HEK293 (cell line): ENCODE results near the gene BCKDHB.

Experiments used
- CTCF ChIA-PET: fragments of 350-600 bp; formaldehyde crosslinking; extraction: SDS; loops from one replicate; lab custom pipeline; 2021; ENCODE audit warnings: antibody characterized with exemption; lab: Yijun Ruan, JAX
- POLR2A ChIA-PET: fragments of 300-600 bp; formaldehyde crosslinking; extraction: SDS; loops from one replicate; lab custom pipeline; 2020; ENCODE audit warnings: antibody characterized with exemption, inconsistent platforms; lab: Yijun Ruan, JAX
- H3K27ac ChIP-seq: fragments of 200-500 bp; sonication (Bioruptor generic); 2 replicates; pipeline ENCODE4 v1.5.1; 2014; ENCODE audit warnings: low read depth, low read length, control low read depth, inconsistent platforms; ENCODE audit errors: extremely low read depth
- H3K36me3 ChIP-seq, 2 experiments: fragments of 200-500 bp in 1 of 2; sonication (Bioruptor generic) in 1 of 2; 1 replicate in 1 of 2; 2 replicates in 1 of 2; pipeline ENCODE4 v1.5.1; 2014 to 2017; ENCODE audit warnings: inconsistent platforms in 2 of 2, low read length in 2 of 2; ENCODE audit not compliant: control insufficient read depth in 2 of 2, insufficient read depth in 1 of 2
- H3K4me1 ChIP-seq: fragments of 200-500 bp; sonication (Bioruptor generic); 2 replicates; pipeline ENCODE4 v1.5.1; 2014; ENCODE audit warnings: mild to moderate bottlenecking, low read length, inconsistent platforms; ENCODE audit not compliant: control insufficient read depth, insufficient read depth
- H3K4me3 ChIP-seq: 2 replicates; pipeline ENCODE4 v1.5.1; 2011; ENCODE audit warnings: low read depth, mild to moderate bottlenecking, control low read depth, low read length, moderate library complexity
- H3K9me3 ChIP-seq: fragments of 200-500 bp; sonication (Bioruptor generic); 2 replicates; pipeline ENCODE4 v1.5.1; 2014; ENCODE audit warnings: low read depth, low read length, inconsistent platforms; ENCODE audit not compliant: control insufficient read depth, insufficient read depth
- BCL11B ChIP-seq: fragments of 450-650 bp; formaldehyde crosslinking; IDR thresholded peaks from 2 replicates; pipeline ENCODE4 v1.5.1; 2016; ENCODE audit warnings: low read depth, missing biosample characterization, missing genetic modification characterization
- GLIS1 ChIP-seq: fragments of 450-650 bp; formaldehyde crosslinking; IDR thresholded peaks from 2 replicates; pipeline ENCODE4 v1.5.1; 2016; ENCODE audit warnings: missing biosample characterization, missing genetic modification characterization
- HOXA7 ChIP-seq: sonication (generic); formaldehyde crosslinking; IDR thresholded peaks from 2 replicates; pipeline ENCODE4 v1.8.1; 2022; ENCODE audit warnings: missing genetic modification reagents, borderline replicate concordance
- KLF10 ChIP-seq: fragments of 450-650 bp; IDR thresholded peaks from 2 replicates; pipeline ENCODE4 v1.5.1; 2018; ENCODE audit warnings: missing biosample characterization, mild to moderate bottlenecking, missing genetic modification characterization
- MEIS1 ChIP-seq: sonication (generic); formaldehyde crosslinking; IDR thresholded peaks from 2 replicates; pipeline ENCODE4 v1.8.1; 2022; ENCODE audit warnings: missing genetic modification reagents, mild to moderate bottlenecking, borderline replicate concordance
- OSR2 ChIP-seq: fragments of 450-650 bp; formaldehyde crosslinking; IDR thresholded peaks from 2 replicates; pipeline ENCODE4 v1.5.1; 2016; ENCODE audit warnings: missing biosample characterization, missing genetic modification characterization
- OVOL3 ChIP-seq: fragments of 450-650 bp; formaldehyde crosslinking; IDR thresholded peaks from 2 replicates; pipeline ENCODE4 v1.5.1; 2016; ENCODE audit warnings: missing biosample characterization, missing genetic modification characterization
- ZFP3 ChIP-seq: fragments of 450-650 bp; formaldehyde crosslinking; IDR thresholded peaks from 2 replicates; pipeline ENCODE4 v1.5.1; 2016; ENCODE audit warnings: low read depth, missing biosample characterization, missing genetic modification characterization
- ZFP69B ChIP-seq: fragments of 450-650 bp; formaldehyde crosslinking; IDR thresholded peaks from 2 replicates; pipeline ENCODE4 v1.5.1; 2016; ENCODE audit warnings: missing biosample characterization, missing genetic modification characterization
- ZNF112 ChIP-seq: fragments of 450-650 bp; formaldehyde crosslinking; IDR thresholded peaks from 2 replicates; pipeline ENCODE4 v1.5.0; 2017; ENCODE audit warnings: missing biosample characterization, missing genetic modification characterization
- ZNF114 ChIP-seq: fragments of 450-650 bp; formaldehyde crosslinking; IDR thresholded peaks from 2 replicates; pipeline ENCODE4 v1.5.0; 2017; ENCODE audit warnings: missing biosample characterization, missing genetic modification characterization
- ZNF121 ChIP-seq: fragments of 450-650 bp; formaldehyde crosslinking; IDR thresholded peaks from 2 replicates; pipeline ENCODE4 v1.5.1; 2016; ENCODE audit warnings: missing biosample characterization, missing genetic modification characterization
- ZNF37A ChIP-seq: fragments of 450-650 bp; IDR thresholded peaks from 2 replicates; pipeline ENCODE4 v1.5.1; 2018; ENCODE audit warnings: missing biosample characterization, missing genetic modification characterization
- ZNF404 ChIP-seq: fragments of 450-650 bp; formaldehyde crosslinking; IDR thresholded peaks from 2 replicates; pipeline ENCODE4 v1.5.1; 2017; ENCODE audit warnings: missing biosample characterization, missing genetic modification characterization
- ZNF560 ChIP-seq: fragments of 450-650 bp; formaldehyde crosslinking; IDR thresholded peaks from 2 replicates; pipeline ENCODE4 v1.5.1; 2017; ENCODE audit warnings: missing biosample characterization, missing genetic modification characterization, borderline replicate concordance
- ZNF626 ChIP-seq: fragments of 450-650 bp; sonication (Bioruptor Pico); formaldehyde crosslinking; IDR thresholded peaks from 2 replicates; pipeline ENCODE4 v1.5.1; 2018; ENCODE audit warnings: missing biosample characterization, missing genetic modification characterization, inconsistent platforms
- ZNF677 ChIP-seq: fragments of 450-650 bp; IDR thresholded peaks from 2 replicates; pipeline ENCODE4 v1.5.0; 2018; ENCODE audit warnings: missing biosample characterization, mild to moderate bottlenecking, missing genetic modification characterization, moderate library complexity
- ZNF776 ChIP-seq: fragments of 450-650 bp; formaldehyde crosslinking; IDR thresholded peaks from 2 replicates; pipeline ENCODE4 v1.5.0; 2017; ENCODE audit warnings: missing biosample characterization, missing genetic modification characterization, borderline replicate concordance
- ZNF843 ChIP-seq: fragments of 450-650 bp; formaldehyde crosslinking; IDR thresholded peaks from 2 replicates; pipeline ENCODE4 v1.5.1; 2016; ENCODE audit warnings: missing biosample characterization, missing genetic modification characterization
- TF ChIP-seq, protein P1 (sequence below): fragments of 450-650 bp; formaldehyde crosslinking; IDR thresholded peaks from 2 replicates; pipeline ENCODE4 v1.5.1; 2016; ENCODE audit warnings: missing biosample characterization, missing genetic modification characterization
- TF ChIP-seq, protein P2 (sequence below): sonication (generic); formaldehyde crosslinking; IDR thresholded peaks from 2 replicates; pipeline ENCODE4 v1.8.1; 2022; ENCODE audit warnings: mild to moderate bottlenecking, moderate library complexity, missing genetic modification reagents
- TF ChIP-seq, protein P3 (sequence below): fragments of 450-650 bp; formaldehyde crosslinking; IDR thresholded peaks from 2 replicates; pipeline ENCODE4 v1.5.1; 2017; ENCODE audit warnings: missing biosample characterization, missing genetic modification characterization
- TF ChIP-seq, protein P4 (sequence below): fragments of 450-650 bp; formaldehyde crosslinking; optimal IDR thresholded peaks from 2 replicates; pipeline ENCODE3; 2016; ENCODE audit warnings: missing biosample characterization, mild to moderate bottlenecking, missing genetic modification characterization
- TF ChIP-seq, protein P5 (sequence below): fragments of 450-650 bp; formaldehyde crosslinking; IDR thresholded peaks from 2 replicates; pipeline ENCODE4 v1.5.1; 2016; ENCODE audit warnings: missing biosample characterization, missing genetic modification characterization
- TF ChIP-seq, protein P6 (sequence below): fragments of 450-650 bp; formaldehyde crosslinking; IDR thresholded peaks from 2 replicates; pipeline ENCODE4 v1.5.1; 2016; ENCODE audit warnings: missing biosample characterization, missing genetic modification characterization
- TF ChIP-seq, protein P7 (sequence below): fragments of 450-650 bp; formaldehyde crosslinking; IDR thresholded peaks from 2 replicates; pipeline ENCODE4 v1.5.1; 2016; ENCODE audit warnings: missing biosample characterization, missing genetic modification characterization

BCKDHB gene

DNA sequence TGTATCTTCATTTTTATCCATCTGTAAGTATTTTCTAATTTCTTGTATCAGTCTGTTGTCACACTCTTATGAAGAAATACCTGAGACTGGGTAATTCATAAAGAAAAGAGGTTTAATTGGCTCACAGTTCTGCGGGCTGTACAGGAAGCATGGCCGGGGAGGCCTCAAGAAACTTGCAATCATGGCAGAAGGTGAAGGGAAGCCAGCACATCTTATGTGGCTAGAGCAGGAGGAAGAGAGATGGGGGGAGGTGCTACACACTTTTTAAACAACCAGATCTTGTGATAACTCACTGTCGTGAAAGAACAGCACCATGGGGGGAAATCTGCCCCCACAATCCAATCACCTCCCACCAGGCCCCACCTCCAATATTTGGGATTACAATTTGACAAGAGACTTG lies 10.9 kb upstream of the BCKDHB start:
- H3K36me3 ChIP-seq, result no peaks in the 10 kb centered on the region
- H3K4me1 ChIP-seq, result no peaks in the 10 kb centered on the region
- H3K4me3 ChIP-seq, result no peak overlapping the region
- TF ChIP-seq MEIS1 (CRISPR knock-in tag) (no peak), ZNF112 (no peak), ZFP69B (tag by site-specific recombination) (no peak), ZNF121 (tag by site-specific recombination) (no peak), BCL11B (tag by site-specific recombination) (no peak), ZNF776 (tag by site-specific recombination) (no peak), GLIS1 (tag by site-specific recombination) (no peak)
- TF ChIP-seq, protein P1, sequence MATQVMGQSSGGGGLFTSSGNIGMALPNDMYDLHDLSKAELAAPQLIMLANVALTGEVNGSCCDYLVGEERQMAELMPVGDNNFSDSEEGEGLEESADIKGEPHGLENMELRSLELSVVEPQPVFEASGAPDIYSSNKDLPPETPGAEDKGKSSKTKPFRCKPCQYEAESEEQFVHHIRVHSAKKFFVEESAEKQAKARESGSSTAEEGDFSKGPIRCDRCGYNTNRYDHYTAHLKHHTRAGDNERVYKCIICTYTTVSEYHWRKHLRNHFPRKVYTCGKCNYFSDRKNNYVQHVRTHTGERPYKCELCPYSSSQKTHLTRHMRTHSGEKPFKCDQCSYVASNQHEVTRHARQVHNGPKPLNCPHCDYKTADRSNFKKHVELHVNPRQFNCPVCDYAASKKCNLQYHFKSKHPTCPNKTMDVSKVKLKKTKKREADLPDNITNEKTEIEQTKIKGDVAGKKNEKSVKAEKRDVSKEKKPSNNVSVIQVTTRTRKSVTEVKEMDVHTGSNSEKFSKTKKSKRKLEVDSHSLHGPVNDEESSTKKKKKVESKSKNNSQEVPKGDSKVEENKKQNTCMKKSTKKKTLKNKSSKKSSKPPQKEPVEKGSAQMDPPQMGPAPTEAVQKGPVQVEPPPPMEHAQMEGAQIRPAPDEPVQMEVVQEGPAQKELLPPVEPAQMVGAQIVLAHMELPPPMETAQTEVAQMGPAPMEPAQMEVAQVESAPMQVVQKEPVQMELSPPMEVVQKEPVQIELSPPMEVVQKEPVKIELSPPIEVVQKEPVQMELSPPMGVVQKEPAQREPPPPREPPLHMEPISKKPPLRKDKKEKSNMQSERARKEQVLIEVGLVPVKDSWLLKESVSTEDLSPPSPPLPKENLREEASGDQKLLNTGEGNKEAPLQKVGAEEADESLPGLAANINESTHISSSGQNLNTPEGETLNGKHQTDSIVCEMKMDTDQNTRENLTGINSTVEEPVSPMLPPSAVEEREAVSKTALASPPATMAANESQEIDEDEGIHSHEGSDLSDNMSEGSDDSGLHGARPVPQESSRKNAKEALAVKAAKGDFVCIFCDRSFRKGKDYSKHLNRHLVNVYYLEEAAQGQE, result no peak
- TF ChIP-seq, protein P2, sequence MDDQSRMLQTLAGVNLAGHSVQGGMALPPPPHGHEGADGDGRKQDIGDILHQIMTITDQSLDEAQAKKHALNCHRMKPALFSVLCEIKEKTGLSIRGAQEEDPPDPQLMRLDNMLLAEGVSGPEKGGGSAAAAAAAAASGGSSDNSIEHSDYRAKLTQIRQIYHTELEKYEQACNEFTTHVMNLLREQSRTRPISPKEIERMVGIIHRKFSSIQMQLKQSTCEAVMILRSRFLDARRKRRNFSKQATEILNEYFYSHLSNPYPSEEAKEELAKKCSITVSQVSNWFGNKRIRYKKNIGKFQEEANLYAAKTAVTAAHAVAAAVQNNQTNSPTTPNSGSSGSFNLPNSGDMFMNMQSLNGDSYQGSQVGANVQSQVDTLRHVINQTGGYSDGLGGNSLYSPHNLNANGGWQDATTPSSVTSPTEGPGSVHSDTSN (CRISPR knock-in tag), result no peak
- TF ChIP-seq, protein P3, sequence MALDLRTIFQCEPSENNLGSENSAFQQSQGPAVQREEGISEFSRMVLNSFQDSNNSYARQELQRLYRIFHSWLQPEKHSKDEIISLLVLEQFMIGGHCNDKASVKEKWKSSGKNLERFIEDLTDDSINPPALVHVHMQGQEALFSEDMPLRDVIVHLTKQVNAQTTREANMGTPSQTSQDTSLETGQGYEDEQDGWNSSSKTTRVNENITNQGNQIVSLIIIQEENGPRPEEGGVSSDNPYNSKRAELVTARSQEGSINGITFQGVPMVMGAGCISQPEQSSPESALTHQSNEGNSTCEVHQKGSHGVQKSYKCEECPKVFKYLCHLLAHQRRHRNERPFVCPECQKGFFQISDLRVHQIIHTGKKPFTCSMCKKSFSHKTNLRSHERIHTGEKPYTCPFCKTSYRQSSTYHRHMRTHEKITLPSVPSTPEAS (tag by site-specific recombination), result no peak
- TF ChIP-seq, protein P4, sequence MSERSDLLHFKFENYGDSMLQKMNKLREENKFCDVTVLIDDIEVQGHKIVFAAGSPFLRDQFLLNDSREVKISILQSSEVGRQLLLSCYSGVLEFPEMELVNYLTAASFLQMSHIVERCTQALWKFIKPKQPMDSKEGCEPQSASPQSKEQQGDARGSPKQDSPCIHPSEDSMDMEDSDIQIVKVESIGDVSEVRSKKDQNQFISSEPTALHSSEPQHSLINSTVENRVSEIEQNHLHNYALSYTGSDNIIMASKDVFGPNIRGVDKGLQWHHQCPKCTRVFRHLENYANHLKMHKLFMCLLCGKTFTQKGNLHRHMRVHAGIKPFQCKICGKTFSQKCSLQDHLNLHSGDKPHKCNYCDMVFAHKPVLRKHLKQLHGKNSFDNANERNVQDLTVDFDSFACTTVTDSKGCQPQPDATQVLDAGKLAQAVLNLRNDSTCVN (tag by site-specific recombination), result no peak
- no peak overlapping the region for H3K27ac ChIP-seq
- H3K9me3 ChIP-seq, result no peaks in the 10 kb centered on the region
- ChIA-PET CTCF (interaction anchor here (3.6 to 7.4 kb wide), 2 partner anchors 9 to 146 kb away, joined by 24 to 72 read pairs; partner anchors contain the start of gene BCKDHB), POLR2A (no interaction called here)

DNA sequence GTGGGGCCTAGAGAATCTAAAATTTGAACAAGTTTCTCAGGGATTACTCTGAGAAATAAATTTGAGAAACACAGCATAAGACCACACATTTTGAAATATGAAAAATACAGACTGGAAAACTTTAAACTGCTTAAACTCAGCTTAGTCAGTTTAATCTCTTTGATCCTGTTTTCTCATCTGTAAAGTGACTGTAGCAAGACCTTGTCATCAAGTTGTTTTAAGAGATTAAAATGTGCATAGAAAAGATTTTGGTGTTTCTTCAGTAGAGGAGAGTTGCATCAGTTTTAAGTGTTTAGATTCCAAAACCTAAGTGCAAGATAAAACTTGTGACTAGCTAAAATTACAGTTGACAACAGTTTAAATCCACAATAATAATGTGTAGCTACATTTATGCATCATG lies 8.1 kb upstream of the BCKDHB start:
- CTCF ChIA-PET, result interaction anchor here (0.5 to 2.0 kb wide), 6 partner anchors 21 to 1654 kb away, joined by 3 to 13 read pairs (median 4); partner anchors contain the start of gene TENT5A
- no peaks in the 10 kb centered on the region for H3K4me1 ChIP-seq
- POLR2A ChIA-PET, result interaction anchor here (1.3 kb wide), 1 partner anchor 8 kb away, joined by 6 read pairs; the partner anchor contains the start of gene BCKDHB
- H3K9me3 ChIP-seq, result no peaks in the 10 kb centered on the region
- no peak overlapping the region for H3K27ac ChIP-seq
- no peaks in the 10 kb centered on the region for H3K36me3 ChIP-seq
- no peak overlapping the region for H3K4me3 ChIP-seq
- TF ChIP-seq, protein P5, sequence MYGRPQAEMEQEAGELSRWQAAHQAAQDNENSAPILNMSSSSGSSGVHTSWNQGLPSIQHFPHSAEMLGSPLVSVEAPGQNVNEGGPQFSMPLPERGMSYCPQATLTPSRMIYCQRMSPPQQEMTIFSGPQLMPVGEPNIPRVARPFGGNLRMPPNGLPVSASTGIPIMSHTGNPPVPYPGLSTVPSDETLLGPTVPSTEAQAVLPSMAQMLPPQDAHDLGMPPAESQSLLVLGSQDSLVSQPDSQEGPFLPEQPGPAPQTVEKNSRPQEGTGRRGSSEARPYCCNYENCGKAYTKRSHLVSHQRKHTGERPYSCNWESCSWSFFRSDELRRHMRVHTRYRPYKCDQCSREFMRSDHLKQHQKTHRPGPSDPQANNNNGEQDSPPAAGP (tag by site-specific recombination), result no peak
- TF ChIP-seq ZNF626 (tag by site-specific recombination) (no peak), ZNF37A (tag by site-specific recombination) (no peak), HOXA7 (CRISPR knock-in tag) (no peak), ZFP3 (no peak), ZNF560 (no peak), ZNF404 (no peak), KLF10 (tag by site-specific recombination) (no peak), ZNF114 (tag by site-specific recombination) (no peak), ZNF677 (no peak), OSR2 (tag by site-specific recombination) (no peak), OVOL3 (tag by site-specific recombination) (no peak), ZNF843 (no peak), ZNF121 (tag by site-specific recombination) (no peak)
- TF ChIP-seq, protein P6, sequence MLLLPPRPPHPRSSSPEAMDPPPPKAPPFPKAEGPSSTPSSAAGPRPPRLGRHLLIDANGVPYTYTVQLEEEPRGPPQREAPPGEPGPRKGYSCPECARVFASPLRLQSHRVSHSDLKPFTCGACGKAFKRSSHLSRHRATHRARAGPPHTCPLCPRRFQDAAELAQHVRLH (tag by site-specific recombination), result no peak
- TF ChIP-seq, protein P7, sequence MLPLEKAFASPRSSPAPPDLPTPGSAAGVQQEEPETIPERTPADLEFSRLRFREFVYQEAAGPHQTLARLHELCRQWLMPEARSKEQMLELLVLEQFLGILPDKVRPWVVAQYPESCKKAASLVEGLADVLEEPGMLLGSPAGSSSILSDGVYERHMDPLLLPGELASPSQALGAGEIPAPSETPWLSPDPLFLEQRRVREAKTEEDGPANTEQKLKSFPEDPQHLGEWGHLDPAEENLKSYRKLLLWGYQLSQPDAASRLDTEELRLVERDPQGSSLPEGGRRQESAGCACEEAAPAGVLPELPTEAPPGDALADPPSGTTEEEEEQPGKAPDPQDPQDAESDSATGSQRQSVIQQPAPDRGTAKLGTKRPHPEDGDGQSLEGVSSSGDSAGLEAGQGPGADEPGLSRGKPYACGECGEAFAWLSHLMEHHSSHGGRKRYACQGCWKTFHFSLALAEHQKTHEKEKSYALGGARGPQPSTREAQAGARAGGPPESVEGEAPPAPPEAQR, result no peak
